GM21381 (cell line): ENCODE results near the gene FKBP5.
"Not testable (repeated sequence)": the region's sequence is repeated elsewhere in the genome, so short reads cannot be mapped to it uniquely, and the experiment has no call there.

ENCODE experiments used
- ATAC-seq: cut with Tn5 transposase; IDR thresholded peaks from one replicate; pipeline ENCODE4 v1.9.1; 2021; ENCODE audit warnings: mild to moderate bottlenecking, moderate library complexity; ENCODE audit not compliant: unreplicated experiment

Gene FKBP5

DNA sequence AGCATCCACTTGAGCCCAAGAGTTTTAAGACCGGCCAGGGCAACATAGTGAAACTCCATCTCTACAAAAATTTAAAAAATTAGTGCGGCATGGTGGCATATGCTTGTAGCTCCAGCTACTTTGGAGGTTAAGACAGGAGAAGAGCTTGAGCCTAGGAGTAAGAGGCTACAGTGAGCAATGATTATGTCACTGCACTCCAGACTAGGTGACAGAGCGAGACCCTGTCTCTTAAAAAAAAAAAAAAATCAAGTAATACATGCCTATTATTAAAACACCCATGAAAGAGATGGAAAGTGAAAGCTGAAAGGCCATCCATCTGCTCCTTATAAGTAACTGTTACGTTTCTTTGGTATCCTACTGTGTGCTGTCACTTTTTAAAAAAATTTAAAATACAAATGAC is 66.4 kb downstream of the FKBP5 start:
- no peak for ATAC-seq

DNA sequence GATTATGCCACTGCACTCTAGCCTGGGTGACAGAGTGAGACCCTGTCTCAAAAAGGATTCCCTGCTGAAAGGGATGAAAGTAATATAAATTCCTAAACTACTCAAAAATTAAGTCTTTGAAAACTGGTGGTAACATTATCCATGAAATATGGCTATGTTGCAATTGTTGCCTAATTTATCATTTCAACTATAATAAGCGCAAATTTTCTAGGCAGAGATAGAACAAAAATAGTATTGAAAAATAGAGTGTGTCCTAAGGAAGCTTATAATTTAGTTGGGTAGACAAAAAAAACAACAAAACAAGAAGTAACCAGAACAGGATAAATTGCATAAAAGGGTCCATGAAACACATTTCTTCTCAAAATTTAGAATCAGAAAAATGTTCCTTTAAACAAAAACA is 68.0 kb downstream of the FKBP5 start:
- ATAC-seq: no peak

DNA sequence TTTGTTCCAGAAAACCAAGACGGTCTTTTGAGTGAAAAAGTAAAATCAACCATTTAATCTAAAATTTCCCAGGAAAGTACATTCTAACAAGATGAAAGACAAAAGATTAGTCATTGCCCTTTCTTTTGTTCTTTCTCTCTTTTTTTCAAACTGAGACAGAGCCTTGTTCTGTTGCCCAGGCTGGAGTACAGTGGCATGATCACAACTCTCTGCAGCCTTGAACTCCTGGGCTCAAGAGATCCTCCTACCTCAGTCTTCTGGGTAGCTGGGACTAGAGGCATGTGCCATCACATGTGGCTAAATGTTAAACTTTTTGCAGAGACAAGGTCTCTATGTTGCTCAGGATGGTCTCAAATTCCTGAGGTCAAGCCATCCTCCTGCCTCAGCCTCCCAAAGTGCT is 75.0 kb downstream of the FKBP5 start:
- no peak for ATAC-seq

DNA sequence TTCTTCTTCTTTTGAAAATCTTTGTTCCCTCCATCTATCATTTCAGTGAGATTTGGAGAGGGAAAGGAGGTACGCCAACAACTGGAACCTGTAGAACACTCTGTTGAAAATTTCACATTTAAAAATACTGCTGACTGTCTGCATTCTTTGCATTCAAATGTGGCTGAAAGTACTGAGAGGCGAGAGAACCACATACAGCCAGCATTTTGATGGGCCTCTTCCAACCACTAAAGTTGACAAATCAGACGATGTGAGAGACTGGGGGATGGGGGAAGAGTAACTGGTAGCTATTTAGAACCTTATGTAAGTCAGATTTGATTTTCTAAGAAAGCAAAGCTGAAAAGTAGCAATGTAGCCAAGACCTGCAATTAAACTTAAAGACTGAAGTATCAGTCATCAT is 77.5 kb downstream of the FKBP5 start:
- ATAC-seq: no peak

DNA sequence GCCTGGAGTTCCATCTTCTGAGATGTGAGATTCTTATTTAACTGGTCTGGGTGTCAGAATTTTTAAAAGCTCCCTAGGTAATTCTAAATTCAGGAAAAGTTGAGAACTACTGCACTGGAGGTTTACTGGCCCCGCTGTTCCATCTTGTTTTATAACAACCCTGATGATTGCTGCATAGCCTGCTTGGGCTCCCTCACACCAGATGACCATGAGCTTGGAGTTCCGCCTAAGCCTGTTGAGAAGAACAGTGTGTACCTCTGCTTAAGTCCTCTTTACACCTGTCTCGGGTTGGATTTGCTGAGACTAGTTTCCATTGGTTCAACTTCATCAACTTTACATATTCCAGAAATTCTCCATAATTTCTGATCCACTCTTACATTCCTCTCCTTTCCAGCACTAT is 77.9 kb downstream of the FKBP5 start:
- no peak for ATAC-seq

DNA sequence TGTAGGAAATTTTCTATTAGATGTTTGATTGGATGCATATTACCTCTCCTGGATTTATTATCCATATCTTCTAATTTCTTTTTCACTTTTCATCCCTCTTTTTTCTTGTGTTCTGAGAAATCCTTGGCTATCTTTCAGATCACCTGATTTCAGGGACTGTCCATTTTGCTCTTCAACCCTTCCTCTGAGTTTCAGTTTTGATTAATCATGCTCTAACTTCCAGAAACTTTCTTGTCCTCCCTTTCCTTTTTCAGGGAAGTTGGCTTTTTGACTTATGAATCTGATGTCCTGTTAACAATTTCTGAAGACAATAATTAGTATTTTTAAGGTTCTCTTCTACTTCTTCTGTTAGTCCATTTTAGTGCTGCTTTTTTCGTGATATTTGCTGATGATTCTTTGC is 79.1 kb downstream of the FKBP5 start:
- no peak for ATAC-seq

DNA sequence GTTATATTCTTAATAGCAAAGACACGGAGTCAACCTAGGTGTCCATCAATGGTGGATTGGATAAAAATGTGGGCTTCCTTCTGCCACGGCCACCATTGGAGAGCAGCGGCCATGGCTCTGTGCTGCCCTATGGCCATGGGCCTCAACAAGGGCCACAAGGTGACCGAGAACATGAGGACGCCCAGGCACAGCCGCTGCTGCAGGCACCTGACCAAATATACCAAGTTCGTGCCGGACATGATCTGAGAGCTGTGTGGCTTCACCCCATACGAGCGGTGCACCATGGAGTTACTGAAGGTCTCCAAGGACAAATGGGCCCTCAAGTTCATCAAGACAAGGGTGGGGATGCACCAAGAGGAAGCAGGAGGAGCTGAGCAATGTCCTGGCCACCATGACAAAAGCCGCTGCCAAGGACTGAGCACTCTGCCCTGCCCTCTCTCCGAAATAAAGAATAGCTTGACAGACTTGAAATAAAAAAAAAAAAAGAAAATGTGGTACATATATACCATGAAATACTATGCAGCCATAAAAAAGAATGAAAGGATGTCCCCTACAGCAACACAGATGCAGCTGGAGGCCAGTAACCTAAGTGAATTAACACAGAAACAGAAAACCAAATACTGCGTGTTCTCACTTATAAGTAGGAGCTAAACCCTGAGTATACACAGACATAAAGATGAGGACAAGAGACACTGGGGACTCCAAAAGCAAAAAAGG is 81.0 kb downstream of the FKBP5 start:
- ATAC-seq: no peak

DNA sequence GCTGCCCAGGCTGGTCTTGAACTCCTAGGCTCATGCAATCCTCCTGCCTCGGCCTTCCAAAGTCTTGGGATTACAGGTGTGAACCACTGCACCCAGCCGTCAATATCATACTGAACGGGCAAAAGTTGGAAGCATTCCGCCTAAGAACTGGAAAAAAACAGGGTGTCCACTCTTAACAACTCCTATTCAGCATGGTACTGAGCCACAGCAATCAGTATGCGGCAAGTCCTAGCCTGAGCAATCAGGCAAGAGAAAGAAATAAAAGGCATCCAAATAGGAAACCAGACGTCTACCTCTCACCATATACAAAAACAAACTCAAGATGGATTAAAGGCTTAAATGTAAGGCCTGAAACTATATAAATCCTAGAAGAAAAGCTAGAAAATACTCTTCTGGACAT is 83.1 kb downstream of the FKBP5 start:
- no peak for ATAC-seq

DNA sequence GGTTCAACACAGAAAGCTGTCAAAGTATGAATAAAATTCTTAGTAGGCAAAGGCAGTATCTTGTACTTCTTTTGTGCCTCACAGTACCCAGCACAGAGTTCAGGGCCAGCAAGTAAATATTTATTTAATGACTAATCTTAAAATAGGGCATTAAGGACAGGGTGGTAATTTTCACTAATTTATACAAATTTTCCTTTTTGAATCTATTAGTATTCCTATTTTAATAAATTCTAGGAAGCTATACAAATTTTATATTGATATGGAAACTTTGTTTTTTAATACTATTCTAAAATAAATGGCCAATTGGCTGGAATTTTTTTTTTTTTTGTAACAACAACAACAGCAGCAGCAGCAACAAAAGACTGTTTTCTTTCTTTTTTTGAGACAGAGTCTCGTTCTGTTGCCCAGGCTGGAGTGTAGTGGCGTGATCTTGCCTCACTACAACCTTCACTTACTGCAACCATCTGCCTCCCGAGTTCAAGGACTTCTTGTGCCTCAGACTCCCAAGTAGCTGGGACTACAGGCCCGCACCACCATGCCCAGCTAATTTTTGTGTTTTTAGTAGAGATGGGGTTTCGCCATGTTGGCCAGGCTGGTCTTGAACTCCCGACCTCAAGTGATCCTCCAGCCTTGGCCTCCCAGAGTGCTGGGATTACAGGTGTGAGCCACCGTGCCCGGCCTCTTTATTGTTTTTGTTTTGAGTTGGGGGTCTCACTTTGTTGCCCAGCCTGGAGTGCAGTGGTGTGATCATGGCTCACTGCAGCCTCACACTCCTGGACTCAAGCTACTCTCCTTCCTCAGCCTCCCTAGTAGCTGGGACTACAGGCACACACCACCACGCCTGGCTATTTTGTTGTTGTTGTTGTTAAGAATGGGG is 85.2 kb downstream of the FKBP5 start:
- ATAC-seq: no peak

DNA sequence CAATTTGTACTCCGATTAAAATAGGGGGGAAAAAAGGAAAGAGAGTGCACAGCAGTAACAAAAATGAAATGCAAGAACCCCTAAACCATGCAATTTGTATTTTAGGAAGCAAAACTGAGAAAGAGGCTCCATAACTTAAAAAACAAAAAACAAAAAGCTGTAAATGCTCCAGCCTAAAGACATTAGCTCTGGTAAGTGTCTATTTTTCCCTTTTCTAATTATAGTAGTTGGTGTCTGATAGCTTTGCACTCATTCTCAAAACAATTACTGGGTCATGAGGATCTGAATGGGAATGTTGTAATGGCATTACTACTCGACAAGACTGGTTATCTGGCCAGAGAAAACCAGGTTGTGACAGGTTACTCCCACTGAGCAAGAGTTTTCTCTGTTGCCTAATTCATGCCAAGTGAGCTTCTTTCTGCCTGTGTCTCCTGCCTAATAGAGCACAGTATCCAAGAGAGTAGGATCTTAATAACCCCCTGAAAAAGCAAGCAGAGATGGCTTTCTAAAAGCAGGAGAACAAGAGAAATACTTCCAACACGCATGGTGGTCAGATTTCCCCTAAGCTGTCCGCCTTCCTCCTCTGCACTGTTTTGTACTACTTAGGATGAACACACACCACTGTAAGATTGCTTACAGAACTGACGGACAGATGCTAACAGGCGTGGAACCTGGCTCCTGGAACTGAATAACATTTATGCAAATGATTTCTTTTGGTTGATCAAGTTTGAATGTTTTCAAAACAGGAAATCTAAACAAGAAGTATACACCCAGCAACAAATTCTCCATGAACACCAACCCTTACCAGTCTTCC is 86.4 kb downstream of the FKBP5 start:
- no peak for ATAC-seq

DNA sequence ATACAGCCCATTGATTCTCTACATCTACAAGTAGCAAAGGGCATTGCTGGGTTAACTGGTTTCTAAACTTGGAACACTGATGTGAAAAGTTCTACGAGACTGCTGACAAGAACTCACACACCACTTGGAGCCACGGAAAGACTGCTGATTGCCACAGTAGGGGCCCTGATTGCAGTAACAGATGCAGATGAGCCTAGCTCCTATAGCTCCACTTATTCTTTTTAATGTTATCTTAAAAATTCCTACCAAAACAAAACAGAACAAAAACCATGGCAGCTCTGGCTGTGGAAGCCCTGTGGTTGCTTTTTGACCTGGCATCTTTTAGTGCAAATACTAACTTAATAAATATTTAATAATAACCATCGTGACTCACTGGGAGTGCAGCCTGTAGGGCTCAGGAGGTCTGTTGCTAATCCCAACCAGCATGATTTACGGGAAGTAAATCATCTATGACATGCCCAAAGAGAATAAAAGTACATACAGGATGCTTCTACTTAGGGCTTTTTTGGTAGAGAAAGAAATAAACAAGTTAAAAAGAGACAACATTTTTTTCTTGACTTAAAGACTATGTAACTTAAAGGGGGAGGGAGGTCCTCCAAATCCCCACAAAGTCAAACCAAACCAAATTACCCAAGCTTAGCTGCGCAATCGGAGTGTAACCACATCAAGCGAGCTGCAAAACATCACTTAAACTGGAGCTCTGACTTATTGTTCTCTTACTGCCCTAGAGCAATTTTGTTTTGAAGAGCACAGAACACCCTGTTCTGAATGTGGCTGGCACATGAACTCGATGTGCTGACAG is 87.2 kb downstream of the FKBP5 start:
- no peak for ATAC-seq

DNA sequence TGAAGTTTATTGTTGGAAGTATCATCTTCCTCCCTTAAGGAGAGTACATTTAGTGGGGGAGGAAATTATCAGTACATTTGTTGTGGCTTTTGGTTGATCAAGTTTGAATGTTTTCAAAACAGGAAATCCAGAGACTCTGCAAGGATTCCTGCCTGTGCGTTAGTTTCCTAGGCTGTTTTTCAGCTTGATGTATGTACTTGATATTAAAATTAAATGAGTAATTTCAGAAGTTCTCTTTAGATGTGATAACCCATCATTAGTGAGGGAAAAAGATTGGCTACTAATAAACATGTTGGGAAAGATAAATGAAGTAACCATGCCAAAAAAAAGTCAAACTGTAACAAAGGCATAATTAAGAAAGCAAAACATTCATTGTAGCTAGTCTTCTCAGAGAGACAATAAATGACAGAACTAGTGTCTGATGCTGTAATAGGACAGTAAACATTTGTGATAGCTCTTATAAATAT is 88.0 kb downstream of the FKBP5 start:
- no peak for ATAC-seq

DNA sequence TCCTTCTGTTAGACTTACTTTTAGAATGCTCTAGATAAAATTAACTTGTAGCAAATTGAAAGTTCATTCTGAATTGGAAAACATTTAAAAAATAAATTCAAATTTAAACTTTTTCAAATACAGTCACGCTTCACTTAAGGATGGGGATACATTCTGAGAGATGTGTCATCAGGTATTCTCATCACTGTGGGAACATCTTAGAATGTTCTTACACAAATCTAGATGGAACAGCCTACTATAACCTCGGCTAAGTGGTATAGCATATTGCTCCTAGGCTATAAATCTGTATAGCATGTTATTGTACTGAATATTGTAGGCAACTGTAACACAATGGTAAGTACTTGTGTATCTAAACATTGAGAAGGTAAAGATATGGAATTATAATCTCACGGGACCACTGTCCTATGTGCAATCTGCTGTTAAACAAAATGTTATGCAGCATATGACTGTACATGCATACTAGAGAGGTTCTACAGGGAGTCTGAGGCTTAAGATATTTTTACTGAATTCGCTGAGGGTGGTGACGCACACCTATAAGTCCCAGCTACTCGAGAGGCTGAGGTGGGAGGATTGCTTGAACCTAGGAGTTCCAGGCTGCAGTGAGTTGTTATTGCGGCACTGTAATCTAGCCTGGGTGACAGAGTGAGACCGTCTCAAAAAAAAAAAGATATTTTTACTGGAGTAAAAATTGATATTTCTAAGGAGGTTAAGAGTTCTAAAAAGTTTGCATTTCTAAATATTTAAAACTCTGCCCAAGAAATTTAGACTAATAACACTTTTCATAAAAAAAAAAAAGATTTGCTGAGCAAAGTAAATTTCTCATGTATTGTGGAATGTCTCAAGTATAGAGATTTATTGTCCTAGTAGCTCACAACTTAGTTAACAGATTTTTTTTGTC is 88.7 kb downstream of the FKBP5 start:
- ATAC-seq: no peak

DNA sequence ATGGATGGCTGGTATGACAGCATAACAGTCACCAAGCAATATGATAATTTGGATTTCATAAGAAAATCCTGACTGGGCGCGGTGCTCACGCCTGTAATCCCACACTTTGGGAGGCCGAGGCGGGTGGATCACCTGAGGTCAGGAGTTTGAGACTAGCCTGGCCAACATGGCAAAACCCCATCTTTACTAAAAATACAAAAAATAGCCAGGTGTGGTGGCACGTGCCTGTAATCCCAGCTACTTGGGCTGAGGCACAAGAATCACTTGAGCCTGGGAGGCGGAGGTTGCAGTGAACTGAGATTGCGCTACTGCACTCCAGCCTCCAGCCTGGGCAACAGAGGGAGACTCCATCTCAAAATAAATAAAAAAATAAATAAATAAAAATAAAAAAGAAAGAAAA is 90.1 kb downstream of the FKBP5 start:
- ATAC-seq: not testable (repeated sequence)

DNA sequence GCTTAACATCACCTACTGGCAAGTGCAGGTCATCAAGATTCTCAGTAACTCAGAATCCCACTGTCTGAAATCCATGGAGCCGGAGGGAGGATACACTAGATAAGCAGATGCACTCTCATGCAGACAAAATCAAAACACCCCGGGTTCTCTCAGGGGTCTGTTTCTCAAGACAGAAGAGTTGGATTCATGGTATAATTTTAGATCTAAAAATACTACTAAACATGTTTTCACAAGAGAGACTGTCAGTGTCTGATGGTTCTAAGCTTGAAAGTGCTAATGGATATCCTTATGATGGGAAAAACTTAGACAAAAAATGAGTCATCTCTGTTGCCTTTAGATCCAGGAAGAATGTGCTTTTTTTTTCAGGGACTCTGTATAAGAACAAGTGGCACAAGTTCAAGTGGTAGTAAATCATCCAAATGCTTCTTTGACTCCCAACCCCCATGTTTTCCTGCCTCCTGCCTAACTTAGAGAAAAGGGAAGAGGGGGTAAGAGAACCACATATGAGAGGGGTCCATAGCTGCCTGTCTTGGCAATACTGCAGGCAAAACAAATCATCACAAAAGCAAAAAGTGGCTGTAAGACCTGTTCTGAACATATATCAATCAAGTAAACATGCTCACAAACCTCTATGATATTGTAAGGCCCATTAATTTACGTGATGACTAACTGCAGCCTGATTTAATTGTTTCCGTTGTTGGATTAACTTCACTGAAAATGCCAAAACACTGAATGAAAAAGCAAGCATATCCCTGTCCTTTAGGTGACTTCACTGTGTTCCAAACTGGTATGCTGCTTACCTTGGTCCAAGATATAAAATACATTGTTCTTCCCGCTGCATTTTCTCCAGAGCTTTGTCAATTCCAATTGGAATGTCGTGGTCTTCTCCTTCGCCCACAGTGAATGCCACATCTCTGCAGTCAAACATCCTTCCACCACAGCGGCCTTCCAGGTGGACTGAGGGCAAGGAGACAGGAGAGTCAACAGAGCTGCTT is 92.0 kb downstream of the FKBP5 start:
- no peak for ATAC-seq

DNA sequence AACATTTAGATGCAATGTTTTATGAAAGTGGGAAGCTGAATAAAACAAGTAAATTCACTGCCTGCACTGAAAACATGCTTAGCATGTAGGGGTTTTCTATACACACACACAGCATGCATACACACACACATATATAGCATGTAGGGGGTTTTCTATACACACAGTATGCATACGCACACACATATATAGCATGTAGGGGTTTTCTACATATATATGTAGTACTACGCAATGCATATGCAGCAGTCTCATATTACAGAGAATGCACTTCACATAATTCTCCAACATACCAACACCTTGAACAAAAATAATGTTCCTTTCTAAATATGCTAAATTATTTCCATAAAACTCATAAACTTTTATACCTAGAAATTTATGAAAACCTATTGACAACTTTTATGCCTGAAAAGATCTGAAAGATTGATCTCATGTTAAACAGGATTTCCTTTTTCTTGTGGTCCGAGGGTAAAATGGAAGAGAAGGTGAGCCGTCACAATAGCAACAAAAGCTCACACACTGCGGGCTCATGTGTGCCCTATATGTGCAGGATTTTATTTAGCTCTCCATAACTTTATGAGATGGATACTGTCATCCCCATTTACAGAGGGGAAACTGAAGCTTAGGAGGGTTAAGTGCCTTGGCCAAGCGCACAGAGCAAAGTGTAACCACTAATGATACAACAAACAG is 94.1 kb downstream of the FKBP5 start:
- ATAC-seq: no peak

DNA sequence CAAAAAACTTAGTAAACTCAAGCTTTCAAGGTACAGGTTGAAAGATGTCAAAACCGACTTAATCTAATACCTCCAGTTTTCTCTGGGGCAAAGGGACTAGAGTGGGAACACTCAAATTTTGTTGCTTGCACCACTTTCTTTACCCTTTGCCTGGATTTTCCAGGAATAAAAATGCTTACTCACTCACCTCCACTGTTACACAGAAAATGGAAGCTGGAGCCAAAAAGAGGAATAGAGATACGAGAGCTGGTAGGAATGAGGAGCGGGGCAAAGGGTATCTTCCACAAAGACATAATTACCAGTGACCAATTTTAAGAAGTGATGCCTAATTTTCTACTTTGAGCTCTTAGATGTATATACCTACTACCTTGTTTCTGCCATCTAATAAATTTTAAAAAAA is 96.5 kb downstream of the FKBP5 start:
- ATAC-seq: no peak

DNA sequence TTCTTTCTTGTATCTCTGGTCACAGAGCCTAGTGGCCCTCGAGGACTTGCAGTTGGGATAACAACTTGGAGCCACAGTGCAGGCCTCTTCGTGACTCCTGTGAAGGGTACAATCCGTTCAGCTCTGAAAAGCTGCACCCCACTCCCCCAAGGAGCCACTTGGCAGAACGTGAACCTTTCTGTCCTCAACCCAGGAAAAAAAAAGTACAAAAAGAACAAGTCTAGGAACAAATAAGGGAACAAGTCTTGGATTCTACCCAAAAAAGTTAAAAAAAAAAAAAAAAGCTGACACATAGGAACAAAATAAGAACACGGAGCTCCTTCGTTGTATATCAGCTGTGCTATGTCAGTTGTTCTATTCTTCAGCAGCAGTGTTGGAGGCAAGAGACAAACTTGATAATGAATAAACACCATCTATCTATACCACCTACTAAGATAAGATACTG is 98.1 kb downstream of the FKBP5 start:
- no peak for ATAC-seq
